HG03097 (cell line): ENCODE measurements around the gene OR7C1.
"Not testable (repeated sequence)": the region's sequence is repeated elsewhere in the genome, so short reads cannot be mapped to it uniquely, and the experiment has no call there.

Experiments
- ATAC-seq: cut with Tn5 transposase; IDR thresholded peaks from one replicate; pipeline ENCODE4 v1.9.1; 2021; ENCODE audit not compliant: unreplicated experiment, low FRiP score

The OR7C1 gene

GRCh38 chr19:14768001-14768400, 67.0 kb downstream of the OR7C1 start:
- ATAC-seq, result no peak

- ATAC-seq, result no peak
Observed at GRCh38 chr19:14767466-14767971, 67.5 kb downstream of the OR7C1 start.

GRCh38 chr19:14765841-14766240, 69.1 kb downstream of the OR7C1 start:
- not testable (repeated sequence) for ATAC-seq

- ATAC-seq, result not testable (repeated sequence)
Observed at GRCh38 chr19:14765403-14765802, 69.6 kb downstream of the OR7C1 start.

GRCh38 chr19:14764401-14764800, 70.6 kb downstream of the OR7C1 start:
- ATAC-seq, result no peak

GRCh38 chr19:14763497-14764145, 71.4 kb downstream of the OR7C1 start:
- no peak for ATAC-seq

GRCh38 chr19:14762111-14762510, 72.9 kb downstream of the OR7C1 start:
- no peak for ATAC-seq

- ATAC-seq, result no peak
Observed at GRCh38 chr19:14761607-14762006, 73.4 kb downstream of the OR7C1 start.

GRCh38 chr19:14758816-14759215, 76.2 kb downstream of the OR7C1 start:
- no peak for ATAC-seq

- ATAC-seq, result no peak
Observed at GRCh38 chr19:14748601-14749000, 86.4 kb downstream of the OR7C1 start.
